Stimulated activated CD4-positive, alpha-beta T cell treated with anti-CD3 and anti-CD28 coated beads, Interleukin-12 subunit alpha, Interleukin-12 subunit beta, amount 100 ng/mL, for 48 hours (primary cell): ENCODE results near the gene ARMH4.

Experiments
- DNase-seq, 3 donors: peaks; one replicate each; pipeline ENCODE4 v3.0.0-alpha.2; 2020; ENCODE audit warnings: low read depth in 2 of 3, low spot score in 1 of 3

Gene ARMH4

DNA sequence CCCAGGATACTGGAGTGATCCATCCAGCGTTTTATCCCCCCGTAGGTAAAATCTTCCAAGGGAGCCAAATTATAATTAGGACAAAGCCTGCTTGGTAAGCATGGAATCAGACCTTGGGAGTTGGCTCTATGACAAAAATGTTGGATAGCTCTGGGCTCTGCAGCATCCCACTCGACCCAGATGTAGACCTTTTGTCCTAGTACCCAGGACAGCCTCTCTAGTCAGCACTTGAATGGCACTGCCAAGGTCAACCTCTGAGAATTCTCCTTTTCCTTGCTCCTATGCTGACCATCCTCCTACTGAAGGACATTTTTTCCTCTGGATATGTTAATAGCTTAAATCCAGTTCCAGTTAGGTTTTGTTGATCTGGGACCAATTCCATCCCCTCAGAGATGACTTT lies 181.4 kb downstream of the ARMH4 start:
- no peak for DNase-seq

DNA sequence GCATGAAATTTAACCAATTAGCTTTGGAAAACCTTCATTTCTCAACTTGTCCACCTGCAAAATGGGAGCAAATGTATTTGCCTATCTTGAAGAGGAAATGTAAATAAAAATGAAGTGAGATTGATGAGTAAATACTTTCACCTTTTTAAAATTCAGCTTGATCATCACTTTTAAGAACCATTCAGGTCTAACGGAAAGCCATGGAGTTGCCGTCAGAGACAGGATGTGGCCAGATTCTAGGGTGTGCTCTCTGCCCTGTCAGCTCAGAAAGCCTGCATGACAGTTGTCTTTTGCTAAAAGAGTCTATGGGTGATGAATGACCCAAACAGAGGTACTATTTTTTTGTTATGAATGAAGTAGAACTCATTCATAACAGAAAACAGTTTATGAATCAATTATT lies 181.8 kb downstream of the ARMH4 start:
- no peak for DNase-seq

DNA sequence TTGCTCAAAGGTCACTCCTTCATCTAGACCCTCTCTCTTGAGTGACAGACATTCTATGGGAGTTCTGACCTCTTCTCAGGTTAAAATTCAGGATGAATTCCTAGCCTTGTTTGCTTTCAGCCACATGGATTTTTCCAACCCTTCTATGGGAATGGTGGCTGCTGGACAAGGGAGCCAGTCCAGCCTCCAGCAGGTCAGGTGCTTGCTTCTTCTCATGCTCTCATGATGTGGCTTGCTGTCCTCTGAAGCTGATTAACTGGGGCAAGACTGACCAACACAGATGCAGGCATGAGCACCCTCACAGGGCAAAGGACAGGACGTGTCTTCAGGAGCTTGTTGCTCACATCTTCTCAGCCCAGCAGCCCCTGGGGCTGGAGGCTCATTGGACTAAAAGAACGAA lies 188.9 kb downstream of the ARMH4 start:
- DNase-seq: no peak

DNA sequence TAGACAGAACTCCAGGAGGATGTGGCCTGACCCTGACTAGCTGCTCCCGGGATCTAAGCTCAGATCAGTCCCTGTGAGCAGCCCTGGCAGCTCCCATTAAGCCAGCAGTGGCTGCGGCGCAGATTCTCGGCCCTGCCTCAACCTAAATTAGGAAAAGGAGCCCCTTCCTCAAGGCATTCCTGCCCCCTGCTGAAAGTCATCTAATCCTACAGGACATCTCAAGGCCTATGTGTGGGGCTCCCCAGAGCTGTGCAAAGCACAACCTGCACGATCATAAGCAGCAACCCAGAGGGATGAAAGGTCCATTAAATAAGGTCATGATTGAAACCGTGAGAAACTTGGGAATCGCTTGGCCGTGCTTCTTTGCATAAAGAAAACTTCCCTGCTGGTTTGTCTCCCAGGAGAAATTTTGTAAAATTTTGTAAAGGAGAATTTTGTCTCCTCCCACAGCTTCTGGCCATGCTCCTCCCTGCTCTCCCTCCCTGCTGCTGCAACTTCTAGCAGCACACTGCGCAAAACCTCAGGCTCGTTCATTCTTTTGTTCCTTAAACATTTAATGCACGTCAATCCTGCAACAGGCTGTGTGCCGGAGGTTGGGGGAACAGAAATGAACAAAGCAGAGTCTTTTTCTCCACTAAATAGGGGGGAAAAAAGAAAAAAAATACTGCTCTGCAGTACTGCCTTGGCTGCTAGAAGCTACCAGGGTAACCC lies 189.5 kb downstream of the ARMH4 start:
- DNase-seq: no peak

DNA sequence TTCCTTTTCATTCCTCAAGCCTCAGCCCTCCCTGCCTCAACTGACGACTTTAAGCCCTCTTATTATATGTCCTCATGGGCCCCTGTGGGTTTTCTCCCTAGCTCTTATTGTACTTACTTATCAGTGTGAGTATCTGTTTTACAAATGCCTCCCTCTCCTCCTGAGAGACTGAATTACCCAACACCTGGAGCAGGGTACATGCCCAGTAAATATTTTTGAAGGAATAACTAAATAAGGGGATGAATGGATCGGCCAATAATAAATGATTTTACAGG lies 190.3 kb downstream of the ARMH4 start:
- DNase-seq: no peak

DNA sequence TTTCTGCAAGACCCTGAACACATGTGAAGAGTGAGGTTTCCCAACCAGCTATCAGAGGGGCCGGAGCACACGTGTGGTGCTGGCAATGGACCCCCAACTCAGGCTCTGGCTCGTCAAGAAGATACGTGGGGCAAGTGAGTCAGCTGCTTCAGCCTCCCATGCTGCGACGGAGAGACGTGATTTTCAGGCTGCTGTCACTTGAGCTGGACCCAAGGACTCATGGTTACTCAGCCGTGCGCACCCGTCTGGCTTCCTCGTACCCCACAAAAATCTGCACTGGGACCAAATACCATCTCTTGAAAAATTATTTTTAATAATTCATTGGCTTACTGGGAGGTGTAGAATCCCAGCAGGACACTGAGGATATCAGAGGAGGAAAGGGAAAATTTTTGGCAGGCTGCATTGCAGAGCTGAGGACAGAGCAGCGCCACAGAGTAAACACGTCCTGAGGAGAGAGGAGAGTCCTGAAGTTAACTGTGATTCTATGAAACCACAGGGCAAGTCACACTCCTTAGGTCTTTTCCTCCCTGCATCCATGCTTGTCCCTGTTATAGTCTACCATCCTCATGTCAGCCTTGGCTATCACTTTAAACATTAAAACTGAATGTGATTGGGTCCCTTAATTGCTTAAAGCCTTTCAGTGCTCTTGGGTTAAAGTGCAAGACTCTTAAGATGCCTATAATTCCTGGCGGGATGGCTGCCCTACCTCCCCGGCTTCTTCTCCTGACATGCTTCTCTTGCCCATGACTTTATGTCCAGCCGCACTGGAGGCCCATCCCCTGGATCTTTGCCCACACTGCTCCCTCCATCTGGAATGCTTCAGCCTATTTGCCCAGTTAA lies 190.8 kb downstream of the ARMH4 start:
- no peak for DNase-seq

DNA sequence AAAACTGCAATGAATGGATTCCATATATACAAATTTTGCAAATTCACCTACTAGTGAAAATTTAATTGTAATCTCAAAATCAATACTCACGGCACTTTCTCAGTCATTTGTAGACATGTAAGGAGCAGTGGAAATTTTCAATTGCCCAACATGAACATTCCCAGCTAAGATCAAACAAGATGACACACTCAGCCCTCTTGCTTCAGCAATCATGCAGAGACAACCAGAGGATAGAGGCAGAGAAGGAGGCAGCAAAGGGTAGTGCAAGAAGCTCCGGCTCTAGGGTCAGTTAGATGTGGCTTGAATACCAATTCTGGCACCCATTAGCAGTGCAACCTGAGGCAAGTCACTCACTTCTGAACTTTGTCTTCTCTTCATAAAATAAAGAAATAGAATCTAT lies 194.6 kb downstream of the ARMH4 start:
- DNase-seq: no peak
